ENCODE measurements around the gene BMAL2.

Gene BMAL2

GRCh38 chr12:27359578-27360340 lies 27.1 kb downstream of the BMAL2 start:
- Histone ChIP-seq H3F3A (ENCODE audit: insufficient read depth, low read length) (no peaks in the 10 kb centered on the region), H3K27ac (ENCODE audit: low read length) (no peak overlapping the region), H3K36me3 (replicated peaks; ENCODE audit: insufficient read depth, low read length) (no peaks in the 10 kb centered on the region), H3K9me2 (replicated peaks; ENCODE audit: insufficient read depth, low read length) (no peaks in the 10 kb centered on the region), H3K4me1 (ENCODE audit: low read length) (no peaks in the 10 kb centered on the region), H3K27me3 (replicated peaks; ENCODE audit: insufficient read depth, low read length) (no peaks in the 10 kb centered on the region), H3K9me3 (replicated peaks; ENCODE audit: insufficient read depth, low read length) (no peaks in the 10 kb centered on the region), H3K4me3 (ENCODE audit: low read length) (no peak overlapping the region), H3K4me2 (ENCODE audit: low read depth, low read length) (no peak overlapping the region), H4K20me1 (ENCODE audit: insufficient read depth, low read length) (no peaks in the 10 kb centered on the region), H3K9ac (ENCODE audit: low read length) (no peak overlapping the region), H2AFZ (ENCODE audit: low read length) (no peak overlapping the region), H3K79me2 (ENCODE audit: low read length) (no peaks in the 10 kb centered on the region)
- DNase-seq, result no peak
- TF ChIP-seq CTCF (IDR thresholded peaks at IDR 0.05; ENCODE audit: low read length), result no peak
- TF ChIP-seq EZH2phosphoT487 (IDR thresholded peaks at IDR 0.05; ENCODE audit: low read length), result no peak
- no peak for TF ChIP-seq EZH2 (optimal IDR thresholded peaks at IDR 0.05; ENCODE audit: low read depth, low read length)

- H3K9me2 ChIP-seq (replicated peaks; ENCODE audit: insufficient read depth, low read length), result no peaks in the 10 kb centered on the region
- H3K4me1 ChIP-seq (ENCODE audit: low read length), result no peaks in the 10 kb centered on the region
- H3K4me2 ChIP-seq (ENCODE audit: low read depth, low read length), result no peak overlapping the region
- no peaks in the 10 kb centered on the region for H4K20me1 ChIP-seq (ENCODE audit: insufficient read depth, low read length)
- H3F3A ChIP-seq (ENCODE audit: insufficient read depth, low read length), result no peaks in the 10 kb centered on the region
- peaks cover 4% of the 10 kb centered on the region for H3K79me2 ChIP-seq (ENCODE audit: low read length)
- no peak for TF ChIP-seq EZH2 (optimal IDR thresholded peaks at IDR 0.05; ENCODE audit: low read depth, low read length)
- TF ChIP-seq EZH2phosphoT487 (IDR thresholded peaks at IDR 0.05; ENCODE audit: low read length), result no peak
- no peak for TF ChIP-seq CTCF (IDR thresholded peaks at IDR 0.05; ENCODE audit: low read length)
- no peak for DNase-seq
- H3K27me3 ChIP-seq (replicated peaks; ENCODE audit: insufficient read depth, low read length), result no peaks in the 10 kb centered on the region
- H3K36me3 ChIP-seq (replicated peaks; ENCODE audit: insufficient read depth, low read length), result no peaks in the 10 kb centered on the region
- H3K9me3 ChIP-seq (replicated peaks; ENCODE audit: insufficient read depth, low read length), result no peaks in the 10 kb centered on the region
- H2AFZ ChIP-seq (ENCODE audit: low read length), result no peak overlapping the region
- no peak overlapping the region for H3K9ac ChIP-seq (ENCODE audit: low read length)
- H3K27ac ChIP-seq (ENCODE audit: low read length), result no peak overlapping the region
- H3K4me3 ChIP-seq (ENCODE audit: low read length), result no peak overlapping the region
Measured at GRCh38 chr12:27361372-27361771, 28.7 kb downstream of the BMAL2 start.

GRCh38 chr12:27366621-27367020 lies 34.0 kb downstream of the BMAL2 start:
- Histone ChIP-seq H4K20me1 (ENCODE audit: insufficient read depth, low read length) (no peaks in the 10 kb centered on the region), H3K4me3 (ENCODE audit: low read length) (no peak overlapping the region), H2AFZ (ENCODE audit: low read length) (no peak overlapping the region), H3K9me3 (replicated peaks; ENCODE audit: insufficient read depth, low read length) (no peaks in the 10 kb centered on the region), H3K27ac (ENCODE audit: low read length) (no peak overlapping the region), H3K9me2 (replicated peaks; ENCODE audit: insufficient read depth, low read length) (no peaks in the 10 kb centered on the region), H3K27me3 (replicated peaks; ENCODE audit: insufficient read depth, low read length) (no peaks in the 10 kb centered on the region), H3F3A (ENCODE audit: insufficient read depth, low read length) (no peaks in the 10 kb centered on the region), H3K9ac (ENCODE audit: low read length) (no peak overlapping the region), H3K79me2 (ENCODE audit: low read length) (peaks cover 7% of the 10 kb centered on the region), H3K4me2 (ENCODE audit: low read depth, low read length) (no peak overlapping the region), H3K36me3 (replicated peaks; ENCODE audit: insufficient read depth, low read length) (0 out of 2 replicates have a peak, but pooled peaks cover 4% of the 10 kb centered on the region), H3K4me1 (ENCODE audit: low read length) (no peaks in the 10 kb centered on the region)
- DNase-seq, result no peak
- TF ChIP-seq EZH2 (optimal IDR thresholded peaks at IDR 0.05; ENCODE audit: low read depth, low read length) (no peak), CTCF (IDR thresholded peaks at IDR 0.05; ENCODE audit: low read length) (no peak), EZH2phosphoT487 (IDR thresholded peaks at IDR 0.05; ENCODE audit: low read length) (no peak)

All from MM.1S (cell line).